GM18909 (cell line): ENCODE measurements around the gene ARID4B.
"Not testable (repeated sequence)": the region's sequence is repeated elsewhere in the genome, so short reads cannot be mapped to it uniquely, and the experiment has no call there.

Experiments
- ATAC-seq: cut with Tn5 transposase; IDR thresholded peaks from one replicate; pipeline ENCODE4 v1.9.1; 2021; ENCODE audit warnings: mild to moderate bottlenecking; ENCODE audit not compliant: unreplicated experiment, poor library complexity

ARID4B gene

DNA sequence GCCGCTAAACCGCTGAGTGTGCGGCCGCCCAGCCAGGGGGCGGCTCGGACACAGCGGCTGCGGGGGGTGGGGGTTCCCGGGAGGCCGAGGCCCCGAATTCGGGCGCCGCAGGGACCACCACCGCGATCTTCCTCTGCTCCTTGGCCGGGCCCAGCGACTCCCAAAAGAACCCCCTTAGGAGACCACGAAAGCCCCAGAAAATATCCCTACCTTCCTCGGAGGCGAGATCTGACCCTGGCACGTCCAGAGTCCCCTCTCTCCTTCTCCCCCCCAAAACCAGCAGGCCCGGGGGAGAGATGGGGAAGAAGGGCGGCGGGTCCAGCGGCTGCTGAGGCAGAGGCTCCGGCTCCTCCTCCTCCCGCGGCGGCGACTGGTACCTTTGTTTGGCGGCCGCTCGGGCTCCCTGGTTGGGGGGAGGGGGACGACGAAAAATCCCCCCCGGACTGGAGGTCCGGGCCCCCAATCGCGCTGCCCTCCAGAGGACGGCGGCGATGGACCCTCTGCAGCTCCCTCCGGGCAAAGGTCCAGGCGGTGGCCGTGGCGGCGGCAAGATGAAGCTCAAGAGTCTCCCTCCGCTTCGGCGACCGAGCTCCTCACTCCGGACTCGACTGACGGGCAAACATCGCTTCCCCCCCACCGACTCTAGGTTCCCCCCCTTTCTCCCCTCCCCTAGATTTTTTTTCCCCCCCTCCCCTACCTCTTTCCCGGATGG lies at the start of gene ARID4B:
ARID4B (minus strand) TSS at position 621 of the 712 bp plus-strand sequence. CDS start 1,260 bp downstream, outside the sequence.
- ATAC-seq, result peak; percentile 14

GRCh38 chr1:235375919-235376605 lies 48.1 kb upstream of the ARID4B start:
- ATAC-seq, result no peak

DNA sequence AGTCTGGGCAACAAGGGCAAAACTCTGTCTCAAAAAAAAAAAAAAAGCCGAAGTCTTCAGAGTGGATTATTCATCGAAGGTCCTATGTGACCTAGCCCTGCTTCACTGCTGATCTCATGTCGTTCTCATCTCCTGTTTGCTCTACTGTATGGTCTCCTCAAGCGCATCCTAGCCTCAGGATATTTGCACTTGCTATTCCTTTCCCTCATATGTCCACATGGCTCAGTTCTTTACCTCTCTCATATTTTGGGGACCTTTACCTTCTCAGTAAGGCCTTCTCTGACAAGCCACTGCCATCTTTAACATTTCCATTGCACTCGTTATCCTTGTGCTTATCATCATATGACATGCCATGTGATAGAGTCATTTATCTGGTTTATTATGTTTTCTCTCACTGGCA lies 41.8 kb upstream of the ARID4B start:
- no peak for ATAC-seq

DNA sequence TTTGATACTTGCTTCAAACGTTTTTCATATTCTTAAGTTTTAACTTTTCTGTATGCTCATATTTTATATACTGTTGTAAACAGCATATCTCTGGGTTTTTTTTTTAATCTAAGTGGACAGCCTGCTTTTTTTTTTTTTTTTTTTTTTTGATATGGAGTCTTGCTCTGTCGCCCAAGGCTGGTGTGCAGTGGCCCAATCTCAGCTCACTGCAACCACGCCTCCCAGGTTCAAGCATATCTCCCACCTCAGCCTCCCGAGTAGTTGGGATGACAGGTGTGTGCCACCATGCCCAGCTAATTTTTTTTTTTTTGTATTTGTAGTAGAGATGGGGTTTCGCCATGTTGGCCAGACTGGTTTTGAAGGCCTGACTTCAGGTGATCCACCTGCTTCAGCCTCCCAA lies 40.4 kb upstream of the ARID4B start:
- no peak for ATAC-seq

DNA sequence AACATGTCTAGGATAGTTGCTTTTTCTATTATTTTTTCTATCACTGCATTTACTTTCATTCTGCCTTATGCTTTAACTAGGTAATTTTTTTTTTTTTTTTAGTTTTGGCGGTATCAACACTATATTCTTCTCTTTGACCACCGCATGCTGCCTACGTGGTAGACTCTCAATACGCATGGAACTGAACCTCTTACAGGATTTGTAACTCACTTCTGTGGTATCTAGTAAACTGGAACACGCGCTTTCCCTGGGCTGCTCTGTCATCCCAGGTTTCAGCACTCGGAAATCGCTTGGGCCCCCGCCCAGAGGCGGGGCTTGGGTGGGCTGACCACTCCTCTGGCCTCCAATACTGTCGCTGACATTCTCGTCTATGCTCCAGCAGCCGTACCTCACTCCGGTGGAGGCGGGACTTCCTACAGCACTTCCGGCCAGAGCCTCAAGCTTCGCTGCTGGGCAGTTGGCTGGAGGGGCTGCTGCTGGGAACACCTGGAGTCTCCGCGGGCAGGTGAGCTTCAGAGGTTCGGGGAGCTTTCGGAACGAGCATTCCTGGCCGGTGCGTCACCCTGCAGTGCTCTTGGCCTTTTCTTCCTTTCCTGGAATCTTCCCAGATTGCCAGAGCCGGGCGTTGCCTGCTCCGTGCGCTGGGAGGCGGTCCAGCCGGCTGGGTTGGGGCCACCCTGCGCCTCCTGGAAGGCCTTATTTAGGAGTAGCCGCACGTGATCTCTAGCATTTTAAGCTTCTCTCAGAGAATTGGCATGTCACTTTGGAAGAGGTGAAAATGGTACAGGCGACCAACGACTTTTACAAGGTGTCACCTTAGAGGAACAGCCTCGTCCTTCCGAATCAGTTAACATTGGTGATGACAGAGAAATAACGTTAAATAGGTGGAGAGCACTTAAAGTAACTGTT lies 39.3 kb upstream of the ARID4B start, which contains the start of gene TBCE:
TBCE (plus strand) TSS at position 428 of the 909 bp plus-strand sequence. CDS start 12,623 bp downstream, outside the sequence.
- peak; percentile 100 for ATAC-seq

GRCh38 chr1:235366286-235366685 lies 38.3 kb upstream of the ARID4B start:
- ATAC-seq, result no peak

DNA sequence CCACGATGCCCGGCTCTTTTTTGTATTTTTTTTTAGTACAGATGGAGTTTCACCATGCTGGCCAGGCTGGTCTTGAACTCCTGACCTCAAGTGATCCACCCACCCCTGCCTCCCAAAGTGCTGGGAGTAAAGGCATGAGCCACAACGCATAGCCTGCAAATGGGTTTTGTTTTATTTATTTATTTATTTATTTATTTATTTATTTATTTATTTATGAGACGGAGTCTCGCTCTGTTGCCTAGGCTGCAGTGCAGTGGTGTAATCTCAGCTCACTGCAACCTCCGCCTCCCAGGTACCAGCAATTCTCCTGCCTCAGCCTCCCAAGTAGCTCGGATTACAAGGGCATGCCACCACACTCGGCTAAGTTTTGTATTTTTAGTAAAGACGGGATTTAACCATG lies 36.2 kb upstream of the ARID4B start:
- not testable (repeated sequence) for ATAC-seq

DNA sequence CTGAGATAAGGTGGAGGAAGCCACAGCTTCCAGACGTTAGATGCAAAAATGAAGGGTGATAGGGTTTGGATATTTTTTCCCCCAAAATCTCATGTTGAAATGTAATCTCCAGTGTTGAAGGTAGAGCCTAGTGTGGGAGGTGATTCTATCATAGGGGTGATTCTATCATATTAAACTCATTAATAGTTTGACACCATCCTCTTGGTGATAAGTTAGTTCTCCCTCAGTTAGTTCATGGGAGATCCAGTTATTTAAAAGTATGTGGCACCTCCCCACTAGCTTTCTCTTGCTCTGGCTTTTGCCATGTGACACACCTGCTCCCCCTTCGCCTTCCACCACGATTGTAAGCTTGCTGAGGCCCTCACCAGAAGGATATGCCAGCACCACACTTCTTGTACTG lies 30.9 kb upstream of the ARID4B start:
- ATAC-seq, result no peak

GRCh38 chr1:235357485-235358373 lies 29.8 kb upstream of the ARID4B start:
- ATAC-seq, result no peak

DNA sequence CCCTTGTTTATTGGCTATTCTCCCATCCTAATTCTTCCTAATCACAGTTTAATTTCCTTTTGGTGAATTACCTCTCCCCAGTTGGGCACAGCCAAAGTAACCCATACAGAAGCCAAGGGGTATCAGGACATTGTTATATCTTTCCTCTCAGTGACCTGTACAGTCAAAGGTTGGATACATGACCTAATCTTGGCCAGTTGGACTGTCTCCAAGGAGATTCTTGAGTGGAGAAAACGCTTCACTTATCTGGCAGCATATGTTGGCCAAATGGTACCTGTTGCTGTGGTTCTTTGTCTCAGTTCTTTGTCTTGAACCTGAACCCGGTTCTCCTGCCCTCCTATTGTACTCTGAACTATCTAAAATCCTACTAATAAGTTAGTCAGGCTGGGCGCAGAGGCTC lies 23.9 kb upstream of the ARID4B start:
- ATAC-seq, result no peak

DNA sequence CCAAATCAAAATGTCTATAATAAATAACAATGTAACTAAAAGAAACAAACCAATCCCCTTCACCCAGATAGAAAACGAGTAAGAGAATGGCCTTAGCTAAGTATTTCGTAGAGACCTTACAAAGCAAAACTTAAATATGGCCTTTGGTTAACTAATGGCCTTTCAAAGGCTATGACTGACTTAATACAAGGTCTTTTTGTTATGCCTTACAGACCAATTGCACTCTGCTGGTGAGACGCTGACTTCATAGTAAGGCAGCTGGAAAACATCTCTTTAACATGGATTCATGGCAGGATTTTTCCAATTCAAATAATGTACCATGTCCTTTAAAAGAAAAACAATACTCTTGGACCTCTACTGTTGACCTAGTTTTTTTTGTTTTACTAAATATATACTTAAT lies 23.5 kb upstream of the ARID4B start:
- ATAC-seq, result no peak

DNA sequence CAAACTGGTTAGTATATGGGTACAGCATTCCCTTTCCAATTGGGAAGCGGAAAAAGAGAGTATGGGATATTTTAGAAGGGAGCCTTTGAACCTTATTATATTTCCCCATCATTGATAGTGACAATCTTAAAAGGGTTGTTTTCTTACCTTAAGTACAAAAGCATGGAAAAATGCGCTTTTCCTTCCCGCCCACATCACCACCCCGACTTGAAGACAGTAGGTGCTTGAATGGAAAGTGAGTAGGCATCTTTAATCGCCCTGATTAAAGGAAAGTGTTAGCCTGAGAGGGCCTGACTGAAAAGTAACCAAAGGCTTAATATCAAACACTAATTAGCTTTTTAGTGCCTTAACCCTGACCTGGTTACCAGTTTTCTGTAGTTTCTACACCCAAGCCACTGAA lies 15.7 kb upstream of the ARID4B start:
- ATAC-seq, result no peak

GRCh38 chr1:235342471-235342870 lies 14.5 kb upstream of the ARID4B start:
- no peak for ATAC-seq

- ATAC-seq, result no peak
These were observed 14.1 kb upstream of the ARID4B start for GRCh38 chr1:235342039-235342438.

DNA sequence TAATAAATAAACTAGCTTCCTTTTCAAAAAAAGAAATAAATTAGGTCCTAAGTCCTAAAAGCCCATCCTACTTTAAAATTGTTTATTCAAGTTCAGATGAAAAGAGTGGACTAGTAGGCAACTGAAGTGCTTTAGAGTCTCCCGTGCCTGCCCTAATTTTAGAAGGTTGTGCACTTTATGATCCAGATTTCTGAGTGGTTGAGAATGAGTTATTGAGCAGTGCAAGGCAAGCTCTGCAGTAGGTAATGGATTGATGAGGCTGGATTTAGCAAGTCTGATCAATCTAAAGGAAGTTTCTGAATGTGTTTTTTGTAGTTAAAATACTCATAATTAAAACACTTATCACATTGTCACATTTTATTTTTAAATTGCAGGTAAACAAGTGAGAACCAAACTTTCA lies 13.4 kb upstream of the ARID4B start:
- ATAC-seq, result no peak

DNA sequence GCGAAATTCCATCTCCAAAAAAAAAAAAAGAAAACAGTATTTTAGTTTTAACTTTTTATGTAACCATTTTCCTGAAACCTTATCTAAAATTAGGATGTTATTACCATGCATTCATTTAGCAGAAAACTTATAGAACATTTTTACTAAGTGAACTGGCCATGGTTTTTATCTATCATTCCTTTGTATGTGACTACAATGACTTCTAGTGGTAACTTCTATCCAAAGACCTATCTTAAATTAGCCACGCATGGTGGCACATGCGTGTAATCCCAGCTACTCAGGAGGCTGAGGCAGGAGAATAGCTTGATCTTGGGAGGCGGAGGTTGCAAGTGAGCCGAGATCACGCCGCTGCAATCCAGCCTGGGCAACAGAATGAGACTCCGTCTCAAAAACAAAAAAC lies 11.8 kb upstream of the ARID4B start:
- no peak for ATAC-seq

- ATAC-seq, result no peak
These were observed 8.9 kb upstream of the ARID4B start for GRCh38 chr1:235336903-235337302.

GRCh38 chr1:235331401-235331800 lies 3.4 kb upstream of the ARID4B start:
- no peak for ATAC-seq

GRCh38 chr1:235330918-235331285 lies 2.9 kb upstream of the ARID4B start:
- no peak for ATAC-seq
